Ovary (tissue), 3 donors: ENCODE data around the gene CYLD.

Experiments
- CTCF ChIP-seq, 3 donors: fragments of 450-650 bp in 2 of 3; fragments of 200-600 bp in 1 of 3; IDR thresholded peaks; one replicate each; pipeline versions ENCODE4 v1.5.1 to v1.8.0; 2016 to 2022; ENCODE audit warnings: antibody characterized with exemption in 3 of 3, mild to moderate bottlenecking in 1 of 3
- EP300 ChIP-seq: sonication (generic); formaldehyde crosslinking; IDR thresholded peaks from one replicate; pipeline ENCODE4 v1.6.1; 2017; ENCODE audit warnings: antibody characterized with exemption
- POLR2A ChIP-seq: fragments of 450-650 bp; IDR thresholded peaks from one replicate; pipeline ENCODE4 v1.6.1; 2017; ENCODE audit warnings: antibody characterized with exemption, mild to moderate bottlenecking, moderate library complexity
- donor health status: DM: no; HTN: no; CAD: no.

- TF ChIP-seq CTCF (IDR thresholded peaks at IDR 0.05) (no peak), EP300 (no peak), POLR2A (no peak)
Measured at GRCh38 chr16:50697421-50697715, 44.5 kb upstream of the CYLD start.
